GM21737 (cell line): ENCODE measurements around the gene SMIM44.

ENCODE experiments used
- ATAC-seq: cut with Tn5 transposase; IDR thresholded peaks from one replicate; pipeline ENCODE4 v1.9.1; 2021; ENCODE audit warnings: mild to moderate bottlenecking, moderate library complexity; ENCODE audit not compliant: unreplicated experiment

Gene SMIM44

DNA sequence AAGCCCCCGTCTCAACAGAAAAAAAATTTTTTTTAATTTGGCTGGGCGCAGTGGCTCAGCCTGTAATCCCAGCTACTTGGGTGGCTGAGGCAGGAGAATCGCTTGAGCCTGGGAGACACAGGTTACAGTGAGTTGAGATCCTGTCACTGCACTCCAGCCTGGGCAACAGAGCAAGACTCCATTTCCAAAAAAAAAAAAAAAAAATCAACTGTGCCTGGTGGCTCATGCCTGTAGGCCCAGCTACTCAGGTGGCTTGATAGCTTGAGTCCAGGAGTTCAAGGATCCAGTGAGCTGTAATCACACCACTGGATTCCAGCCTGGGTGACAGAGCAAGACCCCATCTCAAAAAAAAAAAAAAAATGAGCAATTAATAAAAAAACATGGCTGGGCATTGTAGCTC is 18.5 kb upstream of the SMIM44 start:
- ATAC-seq, result no peak

DNA sequence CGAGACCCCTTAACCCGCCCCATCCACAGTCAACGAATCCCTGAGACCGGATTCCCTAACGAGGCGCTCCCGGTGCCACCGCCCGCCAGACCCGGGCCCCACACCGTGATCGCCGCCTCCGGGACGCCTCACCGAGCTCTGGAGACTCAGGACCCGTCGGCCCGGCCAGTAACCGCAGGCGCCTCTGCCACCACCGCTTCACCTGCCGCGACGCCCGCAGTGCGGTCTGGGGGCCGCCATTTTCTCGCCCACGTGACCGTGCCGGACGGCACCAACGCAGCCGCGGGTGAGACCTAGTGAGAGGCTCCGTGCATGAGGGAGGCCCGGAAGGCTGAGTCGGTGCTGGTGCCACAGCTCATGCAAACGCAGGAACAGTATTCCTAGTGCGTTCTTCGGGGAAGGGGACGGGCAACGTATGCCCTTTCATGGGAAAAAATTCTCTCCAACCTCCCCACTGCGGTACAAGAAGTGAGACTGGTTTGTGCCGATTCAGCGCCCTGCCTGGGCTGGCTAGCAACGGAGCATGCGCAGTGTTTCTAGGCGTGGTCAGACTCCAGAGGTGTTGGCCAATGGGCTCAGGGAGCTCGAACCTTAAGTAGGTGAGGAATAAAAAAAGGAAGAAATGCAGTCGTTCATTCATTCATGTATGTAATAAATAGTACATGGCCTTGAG is 17.3 kb upstream of the SMIM44 start, which contains the start of gene DOHH:
Gene DOHH (minus strand): TSS at position 246 of the 673 bp plus-strand sequence. CDS start 3,860 bp downstream, outside the sequence.
- ATAC-seq, result peak; percentile 81

DNA sequence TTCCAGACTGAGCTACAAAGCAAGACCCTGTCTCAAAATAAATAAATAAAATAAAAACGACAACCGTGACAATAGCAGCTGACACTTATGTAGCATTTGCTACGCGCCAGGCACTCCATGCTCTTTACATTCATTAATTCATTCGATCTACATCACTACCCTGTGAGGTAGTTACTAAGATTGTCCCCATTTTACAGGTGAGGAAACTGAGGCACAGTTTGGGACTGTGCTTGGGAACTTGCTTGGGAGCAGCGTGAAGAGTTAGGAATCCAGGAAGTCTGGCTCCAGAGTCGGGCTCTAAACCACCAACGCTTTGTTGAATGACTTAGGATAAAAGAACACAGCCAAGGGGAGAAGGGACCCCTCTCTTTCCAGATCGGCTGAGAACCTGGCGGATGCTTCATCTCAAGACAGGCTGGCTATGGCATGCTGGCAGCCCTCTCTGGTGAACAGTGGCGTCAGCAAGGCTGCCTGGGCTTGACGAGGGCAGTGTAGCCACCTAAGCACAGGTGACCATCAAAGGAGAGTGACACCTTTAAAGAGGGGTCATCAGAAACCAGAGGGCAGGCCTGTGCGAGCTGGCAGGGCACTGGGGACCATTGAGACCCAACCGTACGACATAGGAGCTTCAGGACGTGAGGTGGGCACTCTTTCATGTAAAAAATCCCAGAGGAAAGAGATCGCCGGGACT is 16.6 kb upstream of the SMIM44 start:
- peak; percentile 9 for ATAC-seq

DNA sequence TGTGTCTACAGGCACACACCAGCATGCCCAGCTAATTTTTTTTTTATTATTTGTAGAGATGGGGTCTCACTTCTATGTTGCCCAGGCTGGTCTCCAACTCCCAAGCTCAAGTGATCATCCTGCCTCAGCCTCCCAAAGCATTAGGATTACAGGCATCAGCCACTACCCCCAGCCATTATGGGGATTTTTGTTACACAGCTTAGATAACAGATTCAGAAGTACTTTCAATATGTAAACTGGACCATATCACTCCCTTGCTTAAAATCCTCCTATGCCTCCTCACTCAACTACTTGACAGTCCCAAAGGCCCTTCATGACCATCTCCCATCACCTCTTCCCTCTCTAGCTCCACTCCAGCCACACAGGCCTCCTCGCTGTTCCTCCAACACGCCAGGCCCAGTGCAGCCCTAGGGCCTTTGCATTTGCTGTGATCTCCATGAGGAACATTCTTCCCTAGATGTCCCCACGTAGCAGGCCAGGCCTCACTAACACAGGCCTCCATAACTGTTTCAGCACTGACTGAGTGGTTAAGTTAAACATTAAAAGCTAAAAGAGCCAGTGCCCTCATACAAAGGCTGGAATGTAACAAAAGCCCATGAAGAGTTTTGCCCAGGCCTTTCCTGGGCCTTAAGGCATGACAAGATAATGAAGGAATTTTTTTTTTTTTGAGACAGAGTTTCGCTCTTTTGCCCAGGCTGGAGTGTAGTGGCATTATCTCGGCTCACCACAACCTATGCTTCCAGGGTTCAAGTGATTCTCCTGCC is 14.7 kb upstream of the SMIM44 start:
- no peak for ATAC-seq

DNA sequence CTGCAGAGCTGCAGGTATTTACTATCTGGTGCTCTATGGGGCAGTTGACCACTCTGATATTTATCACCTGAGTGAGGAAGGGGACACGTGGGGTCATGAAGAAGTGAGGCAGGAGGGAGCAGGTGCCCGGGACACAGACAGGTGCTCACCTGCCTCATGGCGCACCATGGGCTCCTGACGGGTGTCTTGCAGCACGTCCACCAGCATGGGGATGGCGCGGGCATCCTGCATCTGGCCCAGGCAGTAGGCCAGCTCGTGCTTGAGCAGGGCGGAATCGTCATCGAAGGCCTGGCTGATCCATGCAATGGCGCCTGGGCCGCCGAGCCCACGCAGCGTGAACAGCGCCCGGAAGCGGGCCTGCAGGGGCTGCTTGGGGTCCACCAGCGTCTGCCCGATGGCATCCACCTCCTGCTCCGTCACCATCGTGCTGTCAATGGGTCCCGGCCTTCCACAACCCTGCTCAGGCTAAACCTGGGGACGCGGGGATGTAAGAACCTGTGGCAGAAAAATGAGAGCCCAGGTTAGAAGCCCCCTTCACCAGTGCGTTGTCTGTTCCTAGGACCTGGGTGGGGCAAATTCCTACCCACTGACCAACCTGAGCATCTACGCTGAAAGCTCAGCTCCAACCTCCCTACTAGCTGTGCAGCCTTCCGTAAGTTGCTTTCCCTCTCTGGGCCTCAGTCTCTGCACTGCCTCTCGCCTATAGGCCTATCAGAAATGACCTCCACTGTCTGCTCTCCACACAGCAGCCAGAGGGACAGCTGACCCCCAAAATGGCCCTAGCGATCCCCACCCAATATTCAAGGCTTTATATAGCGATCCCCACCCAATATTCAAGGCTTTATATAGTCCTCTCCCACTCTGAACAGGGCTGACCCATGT is 13.4 kb upstream of the SMIM44 start:
- no peak for ATAC-seq

DNA sequence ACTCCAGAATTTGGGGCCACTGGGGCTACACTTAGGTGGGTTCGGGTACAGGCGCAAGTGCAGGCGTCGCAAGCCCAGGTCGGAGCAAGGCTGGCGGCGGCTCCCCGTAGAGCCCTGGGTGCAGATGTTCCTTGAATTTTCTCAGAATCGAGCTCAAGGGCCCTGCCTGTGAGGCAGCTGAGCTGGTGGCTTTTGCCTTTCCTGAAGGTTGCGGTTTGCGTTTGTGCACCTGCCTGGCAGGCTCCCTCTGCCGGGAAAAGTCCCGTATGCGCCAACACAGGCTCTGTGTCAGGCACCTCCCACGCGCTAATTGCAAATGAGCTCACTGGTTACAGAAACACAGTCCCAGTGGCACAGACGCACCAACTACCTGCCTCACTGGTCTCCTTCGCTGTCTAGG is 11.3 kb upstream of the SMIM44 start:
- ATAC-seq, result no peak

DNA sequence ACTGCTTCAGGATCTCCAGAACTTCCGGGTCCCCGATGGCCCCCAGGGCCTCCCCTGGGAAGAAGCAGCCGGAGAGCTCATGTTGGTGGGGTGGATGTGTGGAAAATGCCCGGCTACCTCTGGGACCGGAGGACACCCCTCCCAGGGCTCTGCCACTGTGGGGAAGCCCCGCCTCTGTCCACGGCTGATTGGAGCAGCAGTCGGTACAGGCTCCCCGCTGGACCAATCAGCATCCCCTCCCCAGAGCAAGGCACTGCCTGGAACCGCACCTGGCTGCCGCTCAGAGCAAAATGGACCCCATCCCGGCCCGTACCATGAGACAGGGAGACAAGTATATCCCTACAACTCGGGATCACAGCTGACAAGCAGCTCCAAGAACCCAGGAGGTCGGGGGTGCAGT is 10.8 kb upstream of the SMIM44 start:
- no peak for ATAC-seq

DNA sequence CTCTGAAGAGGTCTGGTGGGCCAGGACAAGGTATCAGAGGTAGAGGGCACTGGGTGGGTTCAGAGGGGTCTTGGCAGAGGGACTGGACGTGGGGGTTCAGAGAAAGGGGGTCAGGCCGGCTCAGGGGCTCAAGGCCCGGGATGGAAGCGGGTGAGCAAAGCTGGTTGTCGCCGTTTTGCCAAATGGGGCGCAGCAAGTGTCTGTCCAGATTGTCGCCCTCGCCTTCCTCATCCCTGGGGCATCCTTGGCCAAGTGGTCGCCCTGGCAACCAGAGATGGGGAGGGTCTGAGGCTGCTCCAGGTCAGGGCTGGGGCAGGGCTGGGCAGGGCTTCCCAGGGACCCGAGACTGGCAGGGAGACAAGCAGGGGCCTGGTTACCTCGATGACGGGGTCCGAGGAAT is 10.4 kb upstream of the SMIM44 start:
- ATAC-seq, result no peak

DNA sequence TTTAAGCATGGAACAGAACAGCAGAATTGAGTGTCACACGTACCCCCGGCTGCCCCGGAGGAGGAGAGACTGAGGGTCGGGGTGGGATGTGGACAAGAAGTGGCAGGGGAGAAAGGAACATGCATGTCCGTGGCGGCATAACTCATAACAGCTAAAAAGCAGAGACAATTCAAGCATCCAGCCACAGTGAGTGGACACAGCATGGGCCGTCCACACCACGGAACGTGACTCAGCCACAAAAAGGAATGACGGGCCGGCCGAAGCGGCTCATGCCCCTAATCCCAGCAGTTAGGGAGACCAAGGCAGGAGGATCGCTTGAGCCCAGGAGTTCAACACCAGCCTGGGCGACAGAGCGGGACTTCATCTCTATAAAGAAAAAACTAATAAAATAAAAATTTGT is 9.7 kb upstream of the SMIM44 start:
- ATAC-seq, result no peak

DNA sequence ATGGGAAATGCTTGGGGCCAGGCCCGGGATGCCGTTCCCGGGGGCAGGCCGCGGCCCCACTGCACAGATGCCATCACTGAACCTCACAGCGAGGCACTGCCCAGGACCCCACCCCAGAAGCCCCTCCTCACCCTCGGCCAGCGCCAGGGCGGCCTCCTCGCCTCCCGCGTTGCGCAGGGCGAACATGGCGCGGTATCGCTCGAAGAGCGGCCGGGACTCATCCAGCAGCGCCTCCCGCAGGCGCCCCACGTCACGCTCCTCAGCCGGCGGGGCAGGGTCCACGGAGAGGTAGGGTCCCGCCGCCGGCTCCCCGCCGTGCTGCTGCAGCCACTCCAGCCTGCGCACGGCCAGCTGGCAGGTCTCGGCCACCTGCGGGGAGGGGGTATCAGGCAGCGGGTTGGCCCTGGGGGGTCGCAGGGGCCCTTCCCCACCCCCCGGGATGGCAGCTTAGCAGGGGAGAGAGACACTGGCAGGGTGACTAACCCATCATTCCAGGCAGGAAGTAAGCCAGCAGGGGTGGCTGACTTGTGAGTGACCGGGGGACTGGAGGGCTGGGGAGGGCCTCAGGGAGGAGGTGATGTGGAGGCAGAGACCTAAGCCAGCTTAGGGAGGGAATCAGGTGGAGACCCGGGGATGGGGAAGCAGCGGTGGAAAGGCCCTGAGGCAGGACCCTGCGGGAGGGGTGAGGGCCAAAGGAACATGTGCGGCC is 9.0 kb upstream of the SMIM44 start:
- no peak for ATAC-seq

DNA sequence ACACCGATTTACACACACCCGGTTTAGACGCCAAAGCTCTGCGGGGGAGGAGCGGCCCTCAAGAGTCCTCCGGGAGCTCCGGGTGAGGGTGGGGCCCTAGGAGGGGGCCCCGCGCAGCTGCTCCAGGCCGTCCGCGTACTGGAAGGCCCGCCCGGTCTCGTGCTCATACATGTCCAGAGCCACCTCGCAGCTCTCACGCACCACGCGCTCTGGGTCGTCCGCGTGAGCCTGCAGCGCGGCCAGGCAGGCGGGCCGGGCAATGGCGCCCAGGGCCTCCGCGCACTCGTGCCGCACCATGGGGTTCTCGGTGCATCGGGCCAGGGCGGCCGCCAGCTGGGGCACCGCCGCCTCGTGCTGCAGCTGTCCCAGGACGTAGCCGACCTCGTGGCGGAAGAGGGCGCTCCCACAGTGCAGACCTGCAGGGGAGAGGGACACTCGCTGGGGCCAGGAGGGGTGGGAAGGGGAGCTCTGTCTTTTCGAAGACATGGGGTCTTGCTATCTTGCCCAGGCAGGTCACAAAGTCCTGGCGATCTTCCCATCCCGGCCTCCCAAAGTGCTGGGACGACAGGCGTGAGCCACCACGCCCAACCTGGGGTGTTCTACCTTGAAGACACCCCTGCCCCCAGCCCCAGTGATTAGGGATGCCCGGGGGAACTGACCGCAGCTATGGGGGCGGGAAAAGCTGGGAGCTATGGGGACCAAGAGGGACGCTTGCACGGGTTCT is 8.3 kb upstream of the SMIM44 start:
- ATAC-seq, result no peak

DNA sequence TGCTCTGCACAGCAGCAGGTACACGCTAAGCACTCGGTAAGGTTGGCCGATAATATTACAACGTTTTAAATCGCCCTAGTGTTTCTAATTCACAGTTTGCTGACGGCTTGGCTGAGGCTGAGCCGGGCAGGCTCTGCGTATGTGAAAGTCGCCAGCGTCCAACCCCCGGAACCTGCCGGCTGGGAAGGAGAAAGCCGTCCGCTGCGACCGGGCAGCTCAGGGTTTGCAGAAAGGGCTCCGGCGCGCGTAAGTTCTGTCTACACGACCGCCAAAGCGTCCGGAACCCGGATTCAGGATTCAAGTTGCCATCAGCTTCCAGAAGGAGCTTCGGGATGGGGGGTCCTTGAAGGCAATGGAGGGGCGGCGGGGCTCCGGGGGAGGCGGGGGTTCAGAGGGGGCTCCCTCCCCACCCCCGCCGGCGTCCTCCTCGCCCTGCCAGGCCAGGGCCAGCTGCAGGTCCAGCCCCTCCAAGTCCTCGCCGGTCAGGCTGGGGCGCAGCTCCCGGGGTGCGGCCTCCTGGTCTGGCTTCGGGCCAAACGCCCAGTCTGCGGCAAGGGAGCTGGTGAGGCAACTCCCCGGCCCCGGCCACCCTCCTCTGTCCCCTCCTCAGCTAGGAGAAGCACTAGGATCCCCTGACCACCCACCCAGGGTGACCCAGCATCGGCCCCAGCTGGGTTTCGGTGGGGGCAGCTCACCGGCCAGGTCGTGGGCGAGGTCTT is 575 bp downstream of the SMIM44 start:
- ATAC-seq, result no peak

DNA sequence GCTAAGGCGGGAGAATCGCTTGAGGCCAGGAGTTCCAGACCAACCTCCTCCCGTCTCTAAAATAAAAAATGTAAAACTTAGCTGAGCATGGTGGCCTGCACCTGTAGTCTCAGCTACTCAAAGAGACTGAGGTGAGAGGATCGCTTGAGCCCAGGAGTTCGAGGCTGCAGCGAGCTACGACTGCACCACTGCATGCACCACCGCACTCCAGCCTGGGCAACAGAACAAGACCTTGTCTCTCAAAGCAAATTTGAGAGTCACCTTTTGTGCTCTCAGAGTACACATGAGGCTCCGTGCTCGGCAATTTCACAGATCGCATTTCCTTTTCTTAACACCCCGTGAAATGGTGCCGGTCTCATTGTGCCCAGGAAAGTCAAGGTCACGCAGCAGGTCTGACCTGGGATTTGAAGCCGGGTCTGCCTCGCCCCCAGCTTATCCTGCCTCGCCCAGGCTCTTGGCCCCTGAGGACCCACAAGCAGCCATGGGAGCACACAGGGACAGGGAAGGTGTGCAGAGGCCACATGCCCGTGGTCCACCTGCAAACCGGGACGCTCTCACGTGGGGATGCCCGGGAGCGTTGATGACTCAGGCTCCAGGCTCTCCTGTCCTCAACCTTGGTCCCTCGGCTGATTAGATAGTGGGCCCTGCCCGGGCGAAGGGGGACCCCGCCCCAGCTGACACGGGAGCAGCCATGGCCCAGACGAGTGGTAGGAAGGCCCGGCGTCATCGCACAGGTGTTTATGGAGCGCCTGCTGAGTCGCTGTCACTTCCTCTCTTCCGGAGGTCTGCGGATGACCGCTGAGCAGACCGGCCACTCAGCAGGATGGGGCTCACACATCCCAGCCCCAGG is 1.8 kb downstream of the SMIM44 start:
- no peak for ATAC-seq

DNA sequence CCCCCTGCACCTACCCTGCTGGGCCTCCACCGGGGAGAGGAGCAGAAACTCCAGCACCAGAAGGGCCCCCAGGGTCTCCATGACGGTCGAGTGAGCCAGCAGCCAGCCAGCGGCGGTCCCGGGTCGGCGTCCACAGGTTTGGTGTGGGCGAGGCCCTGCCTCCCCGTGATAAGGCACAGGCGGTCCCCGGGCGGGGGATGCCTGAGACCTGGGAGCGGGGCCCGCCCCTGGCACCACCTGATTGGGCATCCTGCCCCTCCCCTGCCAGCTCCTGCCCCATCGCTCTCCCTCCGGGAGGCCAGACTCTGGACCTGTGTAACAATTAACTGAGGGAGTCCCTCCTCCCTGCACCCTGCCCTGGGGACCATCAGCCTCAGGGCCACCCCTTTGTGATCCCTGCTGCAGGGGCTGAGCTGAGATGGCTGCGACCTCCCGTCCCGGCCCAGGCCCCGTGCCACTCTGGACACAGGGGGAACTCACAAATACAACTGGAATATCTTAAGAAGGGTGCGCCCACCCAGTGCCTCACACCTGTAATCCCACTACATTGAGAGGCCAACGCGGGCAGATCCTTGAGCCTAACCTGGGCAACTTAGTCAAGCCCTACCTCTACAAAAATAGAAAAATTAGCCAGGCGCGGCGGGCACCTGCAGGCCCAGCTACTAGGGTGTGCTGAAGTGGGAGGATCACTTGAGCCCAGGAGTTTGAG is 2.7 kb downstream of the SMIM44 start, which contains the start of gene SMIM24:
Gene SMIM24 (minus strand): TSS at position 143 of the 709 bp plus-strand sequence. CDS start 62 bp downstream, at position 81.
- no peak for ATAC-seq

DNA sequence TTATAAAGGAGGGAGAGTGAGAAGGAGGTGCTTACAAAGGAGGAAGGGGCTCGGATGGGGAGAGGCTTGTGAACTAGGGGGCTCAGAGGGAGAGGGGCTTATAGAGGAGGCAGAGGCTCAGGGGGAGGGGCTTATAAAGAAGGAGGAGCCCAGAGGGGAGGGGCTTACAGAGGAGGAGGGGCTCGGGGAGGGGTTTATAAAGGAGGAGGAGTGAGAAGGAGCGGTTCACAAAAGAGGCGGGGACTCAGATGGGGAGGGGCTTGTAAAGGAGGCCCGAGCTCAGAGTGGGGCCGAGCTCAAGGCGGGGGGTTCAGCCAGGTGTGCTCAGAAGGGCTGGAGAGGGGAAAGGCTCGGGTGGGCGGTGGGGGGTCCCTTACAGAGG is 3.4 kb downstream of the SMIM44 start:
- no peak for ATAC-seq

DNA sequence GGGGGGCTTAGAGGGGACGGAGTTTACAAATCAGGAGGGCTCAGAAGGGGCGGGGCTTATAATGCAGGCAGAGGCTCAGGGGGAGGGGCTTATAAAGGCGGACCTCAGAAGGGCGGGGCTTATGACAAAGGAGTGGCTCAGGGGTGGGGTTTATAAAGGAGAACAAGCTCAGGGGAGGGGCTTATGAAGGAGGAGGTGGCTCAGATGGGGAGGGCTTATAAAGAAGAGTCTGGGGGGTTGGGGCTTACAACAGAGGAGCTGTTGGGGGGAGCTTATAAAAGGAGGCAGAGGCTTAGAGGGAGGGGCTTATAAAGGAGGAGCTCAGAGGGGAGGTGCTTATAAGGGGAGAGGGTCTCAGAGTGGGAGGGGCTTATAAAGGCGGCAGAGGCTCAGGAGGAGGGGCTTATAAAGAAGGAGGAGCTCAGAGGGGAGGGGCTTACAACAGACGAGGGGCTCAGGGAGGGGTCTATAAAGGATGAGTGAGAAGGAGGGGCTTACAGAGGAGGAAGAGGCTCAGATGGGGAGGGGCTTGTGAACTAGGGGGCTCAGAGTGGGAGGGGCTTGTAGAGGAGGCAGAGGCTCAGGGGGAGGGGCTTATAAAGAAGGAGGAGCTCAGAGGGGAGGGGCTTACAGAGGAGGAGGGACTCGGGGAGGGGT is 3.9 kb downstream of the SMIM44 start:
- no peak for ATAC-seq
